ENCODE measurements around the gene ERC1.
"Not testable (repeated sequence)": the region's sequence is repeated elsewhere in the genome, so short reads cannot be mapped to it uniquely, and the experiment has no call there.

ERC1 gene

DNA sequence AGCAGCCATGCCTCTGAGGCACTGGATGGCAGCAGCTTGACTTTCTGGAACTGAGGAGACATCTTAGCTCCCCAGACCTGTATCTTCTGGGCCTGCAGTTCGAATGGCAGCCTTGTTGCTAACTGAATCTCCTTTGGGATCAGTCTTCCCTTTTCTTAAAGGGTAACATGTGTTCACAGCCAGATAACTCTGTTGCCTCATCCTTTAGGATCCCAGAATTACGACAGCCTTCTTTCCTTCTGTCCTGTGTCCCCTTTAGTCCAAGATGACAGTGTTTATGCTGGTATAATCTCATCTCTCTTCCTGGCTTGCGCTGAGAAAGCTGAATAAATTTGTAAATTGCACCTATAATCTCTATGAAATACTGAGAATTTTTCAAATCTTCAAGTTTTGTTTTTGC lies 9.1 kb upstream of the ERC1 start:
- DNase-seq (ENCODE audit: low read depth in 2 of 2): no peak

GRCh38 chr12:988646-989045 lies 2.4 kb upstream of the ERC1 start:
- DNase-seq (ENCODE audit: low read depth in 2 of 2): no peak

DNA sequence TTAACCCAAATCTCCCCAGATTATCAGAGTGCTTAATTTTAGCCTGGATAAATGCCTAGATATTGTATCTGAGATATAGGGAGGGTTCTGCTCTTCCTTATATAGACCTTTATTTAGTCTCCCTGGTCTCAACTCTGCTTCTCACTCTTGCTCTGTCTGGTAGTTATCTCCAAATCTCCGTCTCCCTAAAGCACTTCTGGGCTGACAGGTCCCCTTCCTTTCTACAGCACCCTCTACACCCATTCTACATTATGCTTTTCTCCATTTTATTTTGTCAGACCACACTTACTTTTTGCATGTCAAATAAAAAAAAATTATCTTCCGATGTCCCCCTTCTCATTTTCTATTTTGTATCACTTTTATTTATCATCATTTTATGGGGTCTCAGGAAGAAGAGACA lies 2.0 kb upstream of the ERC1 start:
- DNase-seq (ENCODE audit: low read depth in 2 of 2): no peak

- DNase-seq (ENCODE audit: low read depth in 2 of 2): peak; percentile 4 to 13
Measured at GRCh38 chr12:989751-990660, 1.0 kb upstream of the ERC1 start.

- peak; percentile 1 to 7 for DNase-seq (ENCODE audit: low read depth in 2 of 2)
Measured at GRCh38 chr12:991350-992333, 619 bp downstream of the ERC1 start.

GRCh38 chr12:992647-993046 lies 1.6 kb downstream of the ERC1 start:
- no peak for DNase-seq (ENCODE audit: low read depth in 2 of 2)

DNA sequence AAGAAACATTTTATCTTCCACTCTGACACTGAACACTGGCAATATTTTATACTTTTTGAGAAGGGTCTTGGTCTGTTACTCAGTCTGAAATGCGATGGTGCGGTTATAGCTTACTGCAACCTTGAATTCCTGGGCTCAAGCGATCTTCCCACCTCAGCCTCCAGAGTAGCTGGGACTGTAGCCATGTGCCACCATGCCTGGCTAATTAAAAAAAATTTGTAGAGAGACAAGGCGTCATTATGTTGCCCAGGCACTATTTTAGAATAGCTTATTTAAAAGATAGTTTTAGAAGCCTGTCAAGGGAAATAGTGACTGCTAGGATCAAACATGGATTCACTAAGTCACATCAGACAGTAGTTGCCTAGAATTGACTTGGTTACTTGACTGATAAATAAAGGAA lies 5.9 kb downstream of the ERC1 start:
- DNase-seq (ENCODE audit: low read depth in 2 of 2): no peak

DNA sequence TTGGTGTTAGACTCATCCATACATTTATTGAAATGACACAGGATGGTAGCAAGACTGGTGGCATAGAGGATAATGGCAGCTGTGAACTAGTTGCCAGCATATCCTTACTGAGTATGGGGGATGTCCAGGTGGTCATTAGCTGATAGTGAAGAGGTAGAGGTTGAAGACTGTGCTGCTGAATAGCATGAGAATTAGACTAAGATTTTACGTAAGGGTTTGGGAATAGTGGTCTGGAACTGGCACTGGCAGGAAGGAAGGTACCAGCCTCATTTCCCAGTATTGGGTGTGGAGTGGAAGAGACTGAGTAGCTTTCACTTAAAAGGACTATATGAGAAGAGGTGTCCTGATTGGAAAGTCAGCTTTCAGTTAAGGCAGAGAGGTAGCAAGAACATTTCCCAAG lies 6.5 kb downstream of the ERC1 start:
- no peak for DNase-seq (ENCODE audit: low read depth in 2 of 2)

- no peak for DNase-seq (ENCODE audit: low read depth in 2 of 2)
Measured at GRCh38 chr12:998020-998874, 7.2 kb downstream of the ERC1 start.

GRCh38 chr12:999736-1000135 lies 8.7 kb downstream of the ERC1 start:
- not testable (repeated sequence) for DNase-seq (ENCODE audit: low read depth in 2 of 2)

DNA sequence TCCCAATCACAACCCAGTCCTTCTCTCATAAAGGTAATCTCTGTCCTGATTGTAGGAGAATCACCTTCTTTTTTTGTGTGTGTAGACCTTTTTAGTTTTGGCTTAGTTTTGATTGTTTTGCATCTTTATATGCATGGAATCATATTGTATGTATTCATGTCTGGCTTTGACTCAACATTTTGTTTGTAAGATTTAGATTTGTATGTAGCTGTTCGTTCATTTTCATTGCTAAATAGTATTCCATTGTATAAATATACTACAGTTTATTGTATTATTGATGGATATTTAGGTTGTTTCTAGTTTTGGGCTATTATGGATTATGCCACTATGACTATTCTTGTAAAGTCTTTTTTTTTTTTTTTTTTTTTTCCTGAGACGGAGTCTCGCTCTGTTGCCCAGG lies 10.5 kb downstream of the ERC1 start:
- DNase-seq (ENCODE audit: low read depth in 2 of 2): no peak

DNA sequence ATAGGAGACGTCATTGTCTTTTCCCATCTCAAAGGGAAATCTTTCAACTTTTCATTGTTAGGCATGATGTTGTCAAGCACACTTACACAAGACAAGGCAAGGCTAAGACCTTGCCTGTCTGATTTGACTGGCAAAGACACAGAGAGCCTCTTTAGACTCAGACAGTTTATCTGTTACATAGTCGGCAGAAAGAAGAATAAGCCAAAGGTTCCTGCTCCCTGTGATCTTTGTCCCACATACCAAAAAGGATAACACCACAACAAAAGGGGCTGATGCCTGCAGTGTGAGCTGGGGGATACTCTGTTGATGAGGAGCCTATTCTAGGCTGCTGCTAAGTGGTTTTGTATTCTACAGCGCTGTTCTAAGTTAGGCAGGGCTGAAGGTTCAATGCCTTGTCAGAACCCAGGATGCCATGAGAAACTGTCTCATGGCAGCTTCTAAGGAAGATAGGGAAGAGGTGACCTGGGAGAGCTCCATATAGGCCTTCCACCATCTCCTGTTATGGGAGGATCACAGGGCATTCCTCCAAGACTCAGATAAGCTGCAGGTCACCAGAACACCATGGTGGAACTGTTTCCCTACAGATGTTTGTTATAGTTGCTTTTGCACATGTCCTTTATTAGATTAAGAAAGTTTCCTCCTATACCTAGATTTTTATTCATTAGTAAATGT lies 12.7 kb downstream of the ERC1 start:
- no peak for DNase-seq (ENCODE audit: low read depth in 2 of 2)

- DNase-seq (ENCODE audit: low read depth in 2 of 2): no peak
Measured at GRCh38 chr12:1006255-1006654, 15.2 kb downstream of the ERC1 start.

DNA sequence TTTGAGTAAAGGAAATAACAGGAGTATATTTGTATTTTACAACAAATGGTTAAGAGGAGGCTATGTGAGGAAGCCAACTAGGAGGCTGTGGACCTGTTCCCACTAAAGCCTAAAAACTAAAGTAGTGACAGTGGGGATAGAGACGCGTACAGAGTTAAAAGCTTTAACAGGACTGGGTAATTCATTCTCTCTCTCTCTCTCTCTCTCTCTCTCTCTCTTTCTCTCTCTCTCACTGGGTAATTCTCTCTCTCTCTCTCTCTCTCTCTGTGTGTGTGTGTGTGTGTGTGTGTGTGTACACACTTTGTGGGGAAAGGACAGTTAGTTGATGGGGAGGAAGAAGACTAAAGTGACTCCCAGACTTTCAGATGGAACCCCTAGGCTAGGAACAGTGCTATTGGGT lies 16.3 kb downstream of the ERC1 start:
- DNase-seq (ENCODE audit: low read depth in 2 of 2): no peak

DNA sequence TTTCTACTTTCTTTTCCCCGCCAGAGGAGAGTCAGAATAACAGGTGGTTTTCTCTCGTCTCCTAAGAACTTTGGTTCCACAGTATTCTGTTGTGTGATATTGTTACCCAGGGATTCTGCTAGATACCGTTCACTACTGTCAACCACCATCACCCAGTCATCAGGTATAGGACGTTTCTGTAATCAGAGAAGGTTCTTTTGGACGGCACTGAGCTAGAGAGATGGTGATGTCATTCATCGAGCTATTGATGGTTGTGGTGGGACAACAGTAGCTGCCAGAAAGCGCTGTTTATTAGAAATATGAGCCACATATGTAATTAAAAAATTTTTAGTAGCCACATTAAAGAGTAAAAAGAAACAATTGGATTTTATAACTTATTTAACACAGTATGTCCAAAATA lies 17.0 kb downstream of the ERC1 start:
- no peak for DNase-seq (ENCODE audit: low read depth in 2 of 2)

DNA sequence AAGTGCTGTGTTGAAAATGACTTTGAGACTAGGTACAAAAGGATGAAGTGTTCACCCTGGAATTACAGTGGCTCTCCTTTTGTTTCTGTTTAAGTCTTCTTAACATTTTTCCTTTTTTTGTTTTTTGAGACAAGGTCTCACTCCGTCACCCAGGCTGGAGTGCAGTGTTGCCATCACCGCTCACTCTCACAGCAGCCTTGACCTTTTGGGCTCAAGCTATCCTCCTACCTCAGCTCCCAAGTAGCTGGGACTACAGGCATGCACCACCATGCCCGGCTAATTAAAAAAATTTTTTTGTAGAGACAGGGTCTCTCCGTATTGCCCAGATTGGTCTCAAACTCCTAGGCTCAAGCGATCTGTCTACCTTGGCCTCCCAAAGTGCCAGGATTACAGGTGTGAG lies 20.1 kb downstream of the ERC1 start:
- DNase-seq (ENCODE audit: low read depth in 2 of 2): no peak

DNA sequence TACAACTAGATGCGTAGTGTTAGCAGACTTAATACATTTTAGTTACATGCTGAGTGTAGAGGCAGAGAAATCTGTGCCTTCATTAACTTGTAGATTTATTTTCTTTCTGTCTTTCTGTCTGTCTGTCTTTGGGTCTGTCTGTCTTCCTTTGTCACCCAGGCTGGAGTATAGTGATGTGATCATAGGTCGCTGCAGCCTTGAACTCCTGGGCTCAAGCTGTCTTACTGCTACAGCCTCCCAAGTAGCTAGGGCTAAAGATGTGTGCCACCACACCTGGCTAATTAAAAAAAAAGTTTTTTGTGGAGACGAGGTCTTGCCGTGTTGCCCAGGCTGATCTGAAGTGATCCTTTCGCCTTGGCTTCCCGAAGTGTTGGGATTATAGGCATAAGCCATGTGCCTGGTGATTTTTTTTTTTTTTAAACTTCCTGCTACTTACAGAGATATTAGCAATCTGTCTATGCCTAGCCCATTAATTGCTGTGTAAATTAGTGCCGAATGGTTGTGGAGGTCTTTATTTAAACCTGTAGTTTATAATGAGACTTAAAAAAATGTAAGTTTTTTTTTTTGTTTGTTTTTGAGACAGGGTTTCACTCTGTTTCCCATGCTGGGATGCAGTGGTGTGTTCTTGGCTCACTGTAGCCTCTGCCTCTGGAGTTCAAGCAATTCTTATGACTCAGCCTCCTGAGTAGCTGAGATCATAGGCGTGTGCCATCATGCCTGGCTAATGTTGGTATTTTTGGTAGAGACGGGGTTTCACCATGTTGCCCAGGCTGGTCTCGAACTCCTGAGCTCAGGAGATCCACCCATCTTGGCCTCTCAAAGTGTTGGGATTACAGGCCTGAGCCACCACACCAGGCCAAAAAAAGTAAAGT lies 22.8 kb downstream of the ERC1 start:
- DNase-seq (ENCODE audit: low read depth in 2 of 2): no peak

DNA sequence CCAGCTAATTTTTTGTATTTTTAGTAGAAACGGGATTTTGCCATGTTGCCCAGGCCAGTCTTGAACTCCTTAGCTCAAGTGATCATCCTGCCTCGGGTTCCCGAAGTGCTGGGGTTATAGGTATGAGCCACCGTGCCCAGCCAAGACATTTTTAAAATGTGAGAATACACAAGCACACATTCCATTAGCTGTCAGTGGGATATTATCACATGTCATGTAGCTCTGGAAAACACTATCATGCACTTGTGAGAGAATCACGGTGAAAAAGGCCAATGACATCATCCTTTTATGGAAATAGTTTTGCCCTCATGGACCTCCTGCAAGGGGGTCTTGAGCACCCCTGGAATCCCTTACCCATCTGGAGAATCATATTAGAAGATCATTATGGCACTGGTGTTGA lies 28.3 kb downstream of the ERC1 start:
- no peak for DNase-seq (ENCODE audit: low read depth in 2 of 2)

DNA sequence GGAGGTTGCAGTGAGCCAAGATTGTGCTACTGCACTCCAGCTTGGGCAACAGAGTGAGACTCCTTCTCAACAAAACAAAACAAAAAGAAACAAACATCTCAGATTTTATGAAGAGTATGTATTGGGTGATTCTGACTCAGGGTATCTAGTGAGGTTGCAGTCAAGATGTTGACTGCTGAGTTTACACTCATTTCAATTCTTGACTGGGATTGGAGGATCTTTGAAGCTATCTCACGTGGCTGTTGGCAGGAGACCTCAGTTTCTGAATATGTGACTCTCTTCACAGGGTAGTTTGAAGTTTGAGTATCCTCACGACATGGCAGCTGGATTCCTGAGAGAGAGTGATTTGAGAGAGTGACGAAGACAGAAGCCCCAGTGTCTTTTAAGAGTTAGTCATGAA lies 29.4 kb downstream of the ERC1 start:
- no peak for DNase-seq (ENCODE audit: low read depth in 2 of 2)

Measured in stimulated activated CD8-positive, alpha-beta memory T cell treated with anti-CD3 and anti-CD28 coated beads, Interleukin-7, amount 100 ng/mL, for 1 hour (primary cell).